A673 (cell line): ENCODE results near the gene TCTN1. TPM values are rescaled to one million over a fixed set of nuclear protein-coding genes. Genes with fewer than 3 reads are reported as not detected.
"Not testable (repeated sequence)": the region's sequence is repeated elsewhere in the genome, so short reads cannot be mapped to it uniquely, and the experiment has no call there.

Experiments used
- BruUV-seq: library from RNA; stranded (reverse); fragments of 400-500 nt; replicated peaks from 2 replicates; lab custom pipeline; 2021; lab: Mats Ljungman, UMichigan
- CTCF ChIA-PET: fragments of 300-600 bp; sonication (Branson Sonifier 250); formaldehyde crosslinking; loops from one replicate; lab custom pipeline; 2022; ENCODE audit warnings: antibody characterized with exemption; lab: Charles Lee
- POLR2A ChIA-PET: fragments of 300-600 bp; sonication (Branson Sonifier 250); formaldehyde crosslinking; loops from one replicate; lab custom pipeline; 2022; ENCODE audit warnings: antibody characterized with exemption; ENCODE audit not compliant: low non-redundant PET; lab: Charles Lee
- DNase-seq: peaks from one replicate; pipeline ENCODE4 v3.0.0-alpha.2; 2015; ENCODE audit warnings: low spot score
- H3K27ac ChIP-seq: fragments of 200-600 bp; sonication (generic); 2 replicates; pipeline ENCODE4 v1.5.1; 2016; ENCODE audit warnings: mixed run types, low read depth, mild to moderate bottlenecking, mixed read lengths, antibody characterized with exemption, low read length; ENCODE audit not compliant: poor library complexity, severe bottlenecking
- H3K27me3 ChIP-seq: fragments of 200-600 bp; sonication (generic); replicated peaks from 2 replicates; pipeline ENCODE4 v1.6.1; 2017; ENCODE audit warnings: mixed run types, low read depth, mild to moderate bottlenecking, mixed read lengths, antibody characterized with exemption, low read length; ENCODE audit not compliant: insufficient read depth, poor library complexity
- H3K36me3 ChIP-seq: fragments of 200-600 bp; sonication (generic); 2 replicates; pipeline ENCODE4 v1.6.1; 2016; ENCODE audit warnings: mixed run types, mild to moderate bottlenecking, mixed read lengths, antibody characterized with exemption, low read length; ENCODE audit not compliant: insufficient read depth, poor library complexity, severe bottlenecking
- H3K4me1 ChIP-seq: fragments of 200-600 bp; sonication (generic); 2 replicates; pipeline ENCODE4 v1.6.1; 2017; ENCODE audit warnings: mixed run types, mild to moderate bottlenecking, mixed read lengths, antibody characterized with exemption, low read length; ENCODE audit not compliant: insufficient read depth, poor library complexity, severe bottlenecking
- H3K4me3 ChIP-seq: fragments of 200-600 bp; sonication (generic); 2 replicates; pipeline ENCODE4 v1.5.1; 2016; ENCODE audit warnings: low read depth, mixed run types, mild to moderate bottlenecking, mixed read lengths, low read length; ENCODE audit not compliant: poor library complexity, severe bottlenecking
- H3K9me3 ChIP-seq: fragments of 200-600 bp; sonication (generic); 2 replicates; pipeline ENCODE4 v1.6.1; 2016; ENCODE audit warnings: mixed run types, low read depth, mild to moderate bottlenecking, mixed read lengths, antibody characterized with exemption, low read length; ENCODE audit not compliant: poor library complexity, severe bottlenecking
- EZH2 ChIP-seq: fragments of 200-600 bp; sonication (generic); IDR thresholded peaks from 2 replicates; pipeline ENCODE4 v1.6.1; 2017; ENCODE audit warnings: borderline replicate concordance, low read depth, mild to moderate bottlenecking, mixed read lengths, antibody characterized with exemption, low read length; ENCODE audit not compliant: poor library complexity, severe bottlenecking
- intact Hi-C: fragments of 100-400 bp; cut with micrococcal nuclease; formaldehyde crosslinking; loops from one replicate; pipeline ENCODE4 v1.10.0; 2022; ENCODE audit not compliant: unreplicated experiment
- total RNA-seq: library from RNA; stranded (reverse); gene quantifications from 2 replicates; pipeline ENCODE4 v1.2.3, GENCODE V29; 2021
- TF ChIP-seq, protein P1 (sequence below): fragments of 300-800, 200-600 bp; sonication (generic); conservative IDR thresholded peaks from 2 replicates; pipeline ENCODE4 v1.5.1; 2017; ENCODE audit warnings: low read depth, mild to moderate bottlenecking, antibody characterized with exemption, low read length, moderate library complexity, mixed read lengths

The TCTN1 gene
- total RNA-seq, 1 experiment from 2014 or later, result 38.8 TPM

DNA sequence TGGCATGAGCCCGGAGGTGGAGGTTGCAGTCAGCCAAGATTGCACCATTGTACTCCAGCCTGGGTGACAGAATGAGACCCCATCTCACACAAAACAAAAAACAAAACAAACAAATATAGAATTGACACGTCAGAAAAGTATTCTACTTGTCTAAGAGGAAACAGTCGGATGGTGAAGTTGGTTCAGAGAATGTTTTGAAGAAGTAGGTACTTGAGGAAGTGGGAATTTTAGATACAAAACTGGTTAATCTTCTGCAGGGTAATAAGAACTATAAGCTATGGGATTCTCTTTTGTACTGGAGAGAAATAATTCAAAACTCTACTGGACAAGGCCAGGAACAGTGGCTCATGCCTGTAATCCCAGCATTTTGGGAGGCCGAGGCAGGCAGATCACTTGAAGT, 14.6 kb upstream of the TCTN1 start:
- Histone ChIP-seq H3K4me3 (no peak overlapping the region), H3K36me3 (no peaks in the 10 kb centered on the region), H3K4me1 (no peaks in the 10 kb centered on the region), H3K9me3 (no peaks in the 10 kb centered on the region), H3K27me3 (no peaks in the 10 kb centered on the region), H3K27ac (no peak overlapping the region)
- ChIA-PET POLR2A (no interaction called here), CTCF (interaction anchor here (0.6 to 3.5 kb wide), 5 partner anchors 9 to 239 kb away, joined by 3 to 21 read pairs (median 6); partner anchors contain the start of gene ARPC3)
- DNase-seq, result no peak
- BruUV-seq, result no TSS peak
- TF ChIP-seq, protein P1, sequence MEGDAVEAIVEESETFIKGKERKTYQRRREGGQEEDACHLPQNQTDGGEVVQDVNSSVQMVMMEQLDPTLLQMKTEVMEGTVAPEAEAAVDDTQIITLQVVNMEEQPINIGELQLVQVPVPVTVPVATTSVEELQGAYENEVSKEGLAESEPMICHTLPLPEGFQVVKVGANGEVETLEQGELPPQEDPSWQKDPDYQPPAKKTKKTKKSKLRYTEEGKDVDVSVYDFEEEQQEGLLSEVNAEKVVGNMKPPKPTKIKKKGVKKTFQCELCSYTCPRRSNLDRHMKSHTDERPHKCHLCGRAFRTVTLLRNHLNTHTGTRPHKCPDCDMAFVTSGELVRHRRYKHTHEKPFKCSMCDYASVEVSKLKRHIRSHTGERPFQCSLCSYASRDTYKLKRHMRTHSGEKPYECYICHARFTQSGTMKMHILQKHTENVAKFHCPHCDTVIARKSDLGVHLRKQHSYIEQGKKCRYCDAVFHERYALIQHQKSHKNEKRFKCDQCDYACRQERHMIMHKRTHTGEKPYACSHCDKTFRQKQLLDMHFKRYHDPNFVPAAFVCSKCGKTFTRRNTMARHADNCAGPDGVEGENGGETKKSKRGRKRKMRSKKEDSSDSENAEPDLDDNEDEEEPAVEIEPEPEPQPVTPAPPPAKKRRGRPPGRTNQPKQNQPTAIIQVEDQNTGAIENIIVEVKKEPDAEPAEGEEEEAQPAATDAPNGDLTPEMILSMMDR, result no peak
- no peak for TF ChIP-seq EZH2
- intact Hi-C loops, result no loop called here

DNA sequence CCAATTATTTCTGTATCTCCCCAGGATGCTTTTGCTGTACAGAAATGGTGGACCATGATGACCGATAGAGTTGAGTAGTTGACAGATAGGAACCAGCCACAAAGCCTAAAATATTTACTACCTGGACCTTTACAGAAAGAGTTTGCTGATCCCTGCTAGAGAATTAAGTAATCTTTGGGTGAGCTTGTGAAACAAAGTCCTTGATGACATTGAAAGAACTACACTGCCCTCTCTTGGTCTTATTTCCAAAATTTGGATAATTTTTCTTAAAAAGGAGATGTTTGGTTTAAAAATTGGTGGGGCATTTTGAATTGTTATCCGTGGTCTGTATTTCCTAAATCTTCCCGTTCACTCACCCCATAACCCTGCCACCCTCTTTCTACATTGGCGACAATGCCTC, 13.7 kb upstream of the TCTN1 start:
- no peaks in the 10 kb centered on the region for H3K4me1 ChIP-seq
- no peaks in the 10 kb centered on the region for H3K9me3 ChIP-seq
- ChIA-PET POLR2A (no interaction called here), CTCF (interaction anchor here (0.7 to 3.5 kb wide), 6 partner anchors 10 to 150 kb away, joined by 3 to 21 read pairs (median 6); partner anchors contain the start of genes ARPC3, FAM216A and GPN3)
- no peak for TF ChIP-seq EZH2
- TF ChIP-seq, protein P1, result peak; percentile 60
- H3K27ac ChIP-seq, result no peak overlapping the region
- DNase-seq, result peak; percentile 77
- no peaks in the 10 kb centered on the region for H3K27me3 ChIP-seq
- H3K4me3 ChIP-seq, result no peak overlapping the region
- no TSS peak for BruUV-seq
- intact Hi-C loops, result loop anchor here (1.0 to 2.0 kb wide), 3 partner anchors 48 to 499 kb away; no protein-coding TSS in a partner anchor
- no peaks in the 10 kb centered on the region for H3K36me3 ChIP-seq

DNA sequence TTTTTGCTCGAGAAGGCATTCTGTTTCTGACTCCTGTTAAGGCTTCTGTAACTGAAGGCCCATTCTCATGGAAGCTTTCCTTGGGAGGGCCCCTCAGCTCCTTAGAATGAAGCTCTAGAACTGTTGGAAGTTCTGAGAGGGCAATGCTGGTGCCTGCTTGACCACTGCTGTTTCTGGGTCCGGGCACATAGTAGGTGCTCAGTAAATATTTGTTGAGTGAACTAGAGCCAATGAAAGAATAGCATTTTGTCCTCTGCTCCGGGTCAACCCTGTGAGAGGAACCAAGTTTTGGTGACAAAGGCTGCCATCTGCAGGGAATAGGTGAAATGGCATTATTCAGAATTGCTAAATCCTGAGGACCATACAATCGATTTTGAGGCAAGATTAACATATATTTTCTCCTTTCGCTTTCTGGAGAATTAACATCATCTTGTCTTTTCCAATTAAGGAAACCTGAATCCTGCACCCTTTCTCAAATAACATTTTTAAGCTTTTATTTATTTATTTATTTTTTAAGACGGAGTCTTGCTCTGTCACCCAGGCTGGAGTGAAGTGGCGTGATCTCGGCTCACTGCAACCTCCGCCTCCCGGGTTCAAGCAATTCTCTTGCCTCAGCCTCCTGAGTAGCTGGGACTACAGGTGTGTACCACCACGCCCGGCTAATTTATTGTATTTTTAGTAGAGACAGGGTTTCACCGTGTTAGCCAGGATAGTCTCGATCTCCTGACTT, 11.7 kb upstream of the TCTN1 start:
- H3K27me3 ChIP-seq, POLR2A ChIA-PET, H3K27ac ChIP-seq, H3K36me3 ChIP-seq, H3K9me3 ChIP-seq, H3K4me3 ChIP-seq, BruUV-seq, H3K4me1 ChIP-seq: not testable (repeated sequence)
- DNase-seq, result peak; percentile 76
- CTCF ChIA-PET, result interaction anchor here (0.8 to 3.5 kb wide), 2 partner anchors 12 to 152 kb away, joined by 4 to 21 read pairs; partner anchors contain the start of genes ARPC3 and TCTN1
- intact Hi-C loops, result loop anchor here (1.0 to 2.0 kb wide), 2 partner anchors 133 to 152 kb away; partner anchors contain the start of genes ARPC3, FAM216A and GPN3
- TF ChIP-seq, protein P1, result peak; percentile 76
